ENCODE data around the gene MT1HL1.

DNA sequence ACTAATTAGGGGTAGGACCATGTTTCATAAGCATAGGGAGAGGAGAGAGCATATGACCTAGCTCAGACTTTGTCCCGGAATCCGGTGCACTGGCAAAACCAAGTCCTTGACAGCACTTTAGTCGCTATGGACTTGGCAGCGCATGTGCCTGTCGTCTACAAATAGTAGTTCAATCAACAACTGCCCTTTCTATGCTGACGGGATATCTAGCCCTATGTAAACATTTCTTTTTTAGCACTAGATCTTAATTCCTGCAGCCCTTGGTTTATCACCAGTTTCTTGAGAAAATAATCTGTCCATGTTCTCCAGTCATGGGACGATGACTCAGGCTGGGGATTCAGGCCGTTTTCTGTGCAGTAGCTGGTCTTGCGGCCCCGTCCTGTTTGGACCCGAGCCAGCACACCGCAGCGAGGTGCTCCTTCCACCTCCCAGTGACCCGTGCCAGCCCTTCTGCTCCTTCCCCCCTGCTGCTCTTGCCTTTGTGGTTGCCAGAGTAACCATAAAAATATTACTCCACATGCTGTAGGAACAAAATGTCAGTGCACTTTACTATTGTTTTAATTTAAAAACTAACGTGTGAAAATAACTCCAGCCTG, 8.6 kb upstream of the MT1HL1 start:
- TF ChIP-seq, protein P1, sequence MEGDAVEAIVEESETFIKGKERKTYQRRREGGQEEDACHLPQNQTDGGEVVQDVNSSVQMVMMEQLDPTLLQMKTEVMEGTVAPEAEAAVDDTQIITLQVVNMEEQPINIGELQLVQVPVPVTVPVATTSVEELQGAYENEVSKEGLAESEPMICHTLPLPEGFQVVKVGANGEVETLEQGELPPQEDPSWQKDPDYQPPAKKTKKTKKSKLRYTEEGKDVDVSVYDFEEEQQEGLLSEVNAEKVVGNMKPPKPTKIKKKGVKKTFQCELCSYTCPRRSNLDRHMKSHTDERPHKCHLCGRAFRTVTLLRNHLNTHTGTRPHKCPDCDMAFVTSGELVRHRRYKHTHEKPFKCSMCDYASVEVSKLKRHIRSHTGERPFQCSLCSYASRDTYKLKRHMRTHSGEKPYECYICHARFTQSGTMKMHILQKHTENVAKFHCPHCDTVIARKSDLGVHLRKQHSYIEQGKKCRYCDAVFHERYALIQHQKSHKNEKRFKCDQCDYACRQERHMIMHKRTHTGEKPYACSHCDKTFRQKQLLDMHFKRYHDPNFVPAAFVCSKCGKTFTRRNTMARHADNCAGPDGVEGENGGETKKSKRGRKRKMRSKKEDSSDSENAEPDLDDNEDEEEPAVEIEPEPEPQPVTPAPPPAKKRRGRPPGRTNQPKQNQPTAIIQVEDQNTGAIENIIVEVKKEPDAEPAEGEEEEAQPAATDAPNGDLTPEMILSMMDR (IDR thresholded peaks at IDR 0.05; ENCODE audit: low read depth, low read length), result no peak
- TF ChIP-seq POLR2A (IDR thresholded peaks at IDR 0.05; ENCODE audit: extremely low read depth, insufficient read length) (no peak), MYC (IDR thresholded peaks at IDR 0.05; ENCODE audit: low read depth, low read length) (no peak)
- TF ChIP-seq, protein P2, sequence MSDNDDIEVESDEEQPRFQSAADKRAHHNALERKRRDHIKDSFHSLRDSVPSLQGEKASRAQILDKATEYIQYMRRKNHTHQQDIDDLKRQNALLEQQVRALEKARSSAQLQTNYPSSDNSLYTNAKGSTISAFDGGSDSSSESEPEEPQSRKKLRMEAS (IDR thresholded peaks at IDR 0.05; ENCODE audit: low read depth, low read length), result no peak

Measured in NB4 (cell line).